HL-60/S4 treated with phorbol 12-myristate 13-acetate at 8.2 ng/mL for 4 days and 3 days (cell line): ENCODE measurements around the gene NEK9.

Experiments
- in situ Hi-C: fragments of 300-500 bp; cut with MboI; formaldehyde crosslinking; loops from 2 replicates; pipeline ENCODE4 v1.15.0; 2022; ENCODE audit warnings: low sequenced_read_pairs

Gene NEK9

DNA sequence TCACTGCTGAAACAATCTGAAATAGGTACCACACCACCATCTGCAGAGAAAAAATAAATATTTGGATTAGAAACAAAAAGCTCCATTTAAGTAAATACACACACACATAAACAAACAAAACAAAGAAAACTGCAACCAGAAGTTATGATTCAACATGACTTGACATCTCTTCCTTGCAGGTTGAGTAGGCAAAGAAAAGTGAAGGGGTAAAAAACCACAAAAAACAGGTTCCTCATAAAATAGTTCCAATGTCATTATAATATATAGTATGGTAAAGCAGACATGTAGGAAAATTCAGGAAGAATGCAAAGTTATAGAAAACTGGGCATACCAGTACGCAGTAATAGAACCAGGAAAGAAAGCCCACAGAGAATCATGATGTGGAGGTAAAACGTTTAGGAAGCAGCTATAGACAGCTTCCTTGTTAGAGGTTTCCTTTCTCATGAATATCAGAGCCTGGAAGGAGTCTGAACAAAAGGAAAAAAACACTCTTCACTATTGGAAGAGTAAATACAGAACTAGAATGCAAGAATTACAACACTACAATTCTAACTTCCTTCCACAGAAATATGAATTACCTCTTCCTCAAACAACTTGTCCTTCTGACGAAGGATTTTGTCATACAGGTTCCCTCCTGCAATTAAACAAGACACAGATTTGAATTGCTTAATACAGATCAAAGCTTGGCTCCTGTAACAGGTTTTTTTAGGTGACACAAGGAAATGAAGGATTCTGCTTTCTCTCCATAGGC, 6.1 kb downstream of the NEK9 start:
- in situ Hi-C loops, result no loop called here

DNA sequence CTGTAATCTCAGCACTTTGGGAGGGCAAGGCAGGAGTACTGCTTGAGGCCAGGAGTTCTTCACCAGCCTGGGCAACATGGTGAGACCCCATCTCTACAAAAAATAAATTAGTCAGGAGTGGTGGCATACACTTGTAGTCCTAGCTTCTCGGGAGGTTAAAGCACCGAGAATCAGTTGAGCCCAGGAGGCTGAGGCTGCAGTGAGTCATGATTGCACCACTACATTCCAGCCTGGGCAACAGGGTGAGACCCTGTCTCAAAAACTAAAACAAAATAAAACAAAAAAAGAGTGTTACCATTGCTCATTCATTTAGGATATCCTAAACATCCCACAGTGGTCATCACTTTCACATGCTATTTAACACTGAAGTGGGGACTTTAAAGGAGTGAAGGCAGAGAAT, 7.8 kb downstream of the NEK9 start:
- in situ Hi-C loops, result no loop called here

DNA sequence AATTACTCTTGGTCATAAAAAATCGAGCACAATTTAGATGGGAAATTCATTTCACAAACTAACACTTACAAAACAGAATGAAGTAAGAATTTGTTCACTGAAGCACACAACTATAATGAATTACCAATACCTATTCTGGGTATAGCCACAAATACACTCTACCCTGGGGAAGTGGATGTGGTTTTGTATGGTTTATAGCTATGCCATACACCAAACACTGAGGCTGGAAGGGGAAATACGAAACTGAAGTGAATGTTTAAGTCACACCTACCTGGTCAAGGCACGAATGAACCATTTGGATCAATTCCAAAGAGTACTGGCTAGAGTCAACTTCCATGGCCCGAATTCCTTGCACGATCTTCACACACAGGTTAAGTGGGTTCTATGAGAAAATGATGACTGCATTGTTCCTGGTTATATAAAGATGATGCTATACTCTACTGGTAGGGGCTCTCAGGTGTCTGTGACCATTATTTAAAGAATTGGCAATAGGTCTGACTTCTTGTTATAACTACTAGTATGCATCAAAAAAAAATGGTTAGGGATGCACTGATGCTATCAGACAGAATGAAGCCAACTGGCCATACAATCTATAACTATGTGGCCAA, 12.8 kb downstream of the NEK9 start:
- in situ Hi-C loops, result no loop called here

DNA sequence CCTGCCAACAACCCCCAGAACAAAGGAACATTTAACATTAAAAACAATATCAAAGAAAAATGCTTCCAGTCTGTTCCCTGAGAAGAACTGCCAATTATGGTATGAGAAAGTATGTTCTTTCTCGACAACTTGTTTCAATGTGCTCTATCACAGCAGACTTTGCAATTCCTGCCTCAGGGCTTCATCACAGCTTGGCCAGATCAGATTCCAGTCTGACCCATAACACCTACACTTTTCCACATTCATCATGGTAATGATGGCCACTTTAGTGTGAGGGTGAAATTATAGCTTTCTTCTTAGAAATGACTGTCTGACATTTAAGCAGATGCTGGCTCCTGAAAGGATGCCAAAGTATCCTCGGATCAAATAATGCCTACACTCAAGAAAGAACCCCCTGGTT, 17.0 kb downstream of the NEK9 start:
- in situ Hi-C loops, result no loop called here

DNA sequence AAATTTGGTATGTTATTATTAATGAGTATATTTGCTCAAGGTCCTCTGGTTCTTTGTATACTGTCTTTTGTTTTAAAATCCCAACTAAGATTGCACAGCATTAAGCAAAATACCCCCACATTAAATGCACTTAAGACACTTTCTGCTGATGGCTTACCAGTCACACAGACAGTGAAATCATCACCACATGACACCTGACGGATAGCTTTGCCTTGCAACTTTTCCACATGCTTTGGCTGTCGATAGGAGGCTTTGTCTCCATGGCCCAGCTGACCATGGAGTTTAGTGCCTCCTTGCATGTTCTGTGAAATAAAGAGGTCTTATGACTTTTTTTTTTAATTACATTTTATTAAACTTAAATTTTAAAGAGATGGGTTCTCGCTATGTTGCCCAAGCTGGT, 19.7 kb downstream of the NEK9 start:
- in situ Hi-C loops, result no loop called here

DNA sequence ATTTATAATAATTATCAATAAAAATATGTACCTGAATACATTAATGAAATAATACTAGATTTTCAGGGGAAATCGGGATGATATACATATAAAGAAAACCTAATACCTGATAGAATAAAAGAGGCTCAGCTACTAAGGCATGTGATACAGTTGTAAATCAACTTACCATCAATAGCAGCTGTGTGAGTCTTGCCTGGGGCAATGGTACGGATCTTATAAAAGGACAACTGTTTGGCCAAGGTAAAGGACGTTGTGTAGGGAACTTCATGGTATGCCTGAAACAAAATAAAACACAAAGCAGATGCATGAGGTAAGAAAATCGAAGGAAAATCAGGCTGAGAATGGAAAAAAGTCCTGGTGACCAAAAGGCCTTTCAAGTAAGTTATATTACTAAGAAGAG, 25.4 kb downstream of the NEK9 start:
- in situ Hi-C loops, result no loop called here

DNA sequence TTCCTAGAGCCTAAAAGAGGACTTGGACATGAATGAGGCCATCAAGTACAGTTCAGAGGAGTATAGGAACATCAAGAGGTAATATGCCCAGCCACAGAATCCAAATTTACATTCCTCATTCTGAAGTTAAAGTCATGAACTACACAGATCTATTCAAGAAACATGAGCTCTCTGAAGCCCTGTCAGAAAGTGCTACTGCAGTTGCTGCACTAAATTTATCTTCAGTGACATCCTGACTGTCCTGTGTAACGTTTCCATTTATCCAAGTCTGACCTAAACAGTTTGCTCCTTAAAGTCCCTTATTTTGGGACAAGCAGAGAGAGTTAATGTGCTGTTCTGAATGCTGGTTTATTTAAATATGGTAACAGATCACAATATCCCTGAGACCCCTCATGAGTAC, 28.2 kb downstream of the NEK9 start:
- in situ Hi-C loops, result loop anchor here (25.0 kb wide), 1 partner anchor 236 kb away; no protein-coding TSS in a partner anchor

DNA sequence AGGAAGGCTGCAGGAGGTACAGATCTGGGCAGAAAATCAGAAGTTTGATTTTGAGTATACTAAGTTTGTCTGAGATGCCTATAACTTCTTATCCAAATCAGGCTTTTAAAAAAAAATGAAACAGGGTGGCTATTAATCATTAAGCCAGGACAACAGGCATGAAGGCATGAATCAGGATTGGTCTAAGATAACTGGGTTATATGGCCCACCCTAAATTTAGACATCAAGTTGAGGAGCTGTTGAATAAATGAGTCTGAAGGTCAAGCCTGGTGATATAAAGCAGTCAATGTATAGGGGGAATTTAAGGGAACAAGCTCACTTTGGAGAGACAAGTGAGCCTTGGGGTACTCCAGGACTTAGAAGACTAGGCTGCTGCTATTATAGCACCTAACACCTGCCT, 28.6 kb downstream of the NEK9 start:
- in situ Hi-C loops, result loop anchor here (25.0 kb wide), 1 partner anchor 236 kb away; no protein-coding TSS in a partner anchor

DNA sequence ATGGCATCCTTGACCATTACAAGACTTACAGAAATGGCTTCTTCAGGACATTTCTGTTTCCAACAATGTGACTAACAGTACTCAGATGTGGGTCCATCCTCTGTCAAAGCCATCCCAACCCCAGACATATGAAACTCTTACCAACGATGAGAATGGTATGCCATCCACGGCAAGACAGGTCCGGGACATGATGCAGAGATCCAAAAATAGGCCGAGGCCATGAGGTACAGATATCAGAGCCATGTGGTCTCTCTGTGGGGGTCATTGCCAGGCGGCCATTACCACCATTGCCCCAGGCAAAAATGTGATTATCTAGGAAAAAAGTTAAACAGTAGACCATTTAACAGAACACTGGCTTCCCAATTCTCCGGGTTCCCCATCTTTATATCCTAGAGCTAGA, 29.9 kb downstream of the NEK9 start:
- in situ Hi-C loops, result loop anchor here (25.0 kb wide), 1 partner anchor 235 kb away; no protein-coding TSS in a partner anchor

DNA sequence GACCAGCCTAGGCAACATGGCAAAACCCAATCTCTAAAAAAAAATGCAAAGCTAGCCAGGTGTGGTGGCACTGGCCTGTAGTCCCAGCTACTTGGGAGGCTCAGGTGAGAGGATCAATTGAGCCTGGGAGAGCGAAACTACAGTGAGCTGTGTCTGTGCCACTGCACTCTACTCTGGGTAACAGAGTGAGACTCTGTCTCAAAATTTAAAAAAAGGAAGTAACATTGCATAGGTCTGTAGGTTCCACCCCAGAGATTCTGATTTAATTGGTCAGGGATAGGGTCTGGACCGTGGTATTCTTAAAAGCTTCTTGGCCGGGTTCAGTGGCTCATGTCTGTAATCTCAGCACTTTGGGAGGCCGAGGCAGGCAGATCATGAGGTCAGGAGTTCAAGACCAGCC, 31.2 kb downstream of the NEK9 start:
- in situ Hi-C loops, result loop anchor here (25.0 kb wide), 1 partner anchor 233 kb away; no protein-coding TSS in a partner anchor

DNA sequence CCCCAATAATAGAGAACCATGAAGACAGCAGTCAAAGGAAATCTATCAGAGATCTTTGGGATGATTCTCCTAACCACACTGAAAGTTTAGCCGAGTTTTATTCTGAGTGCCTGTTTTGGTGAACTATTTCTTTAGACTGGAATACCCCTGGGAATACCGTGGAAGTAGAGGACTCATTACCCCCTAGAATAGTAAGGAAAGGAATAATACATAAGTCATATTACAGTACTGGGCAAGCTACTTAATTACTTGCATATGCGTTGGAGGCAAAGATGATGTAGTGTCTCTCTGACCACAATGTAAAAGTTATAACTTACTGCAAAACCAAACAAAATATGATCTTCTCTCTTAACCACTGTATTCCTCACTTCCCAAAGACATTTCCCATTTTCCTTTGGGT, 32.0 kb downstream of the NEK9 start:
- in situ Hi-C loops, result loop anchor here (25.0 kb wide), 1 partner anchor 233 kb away; no protein-coding TSS in a partner anchor

DNA sequence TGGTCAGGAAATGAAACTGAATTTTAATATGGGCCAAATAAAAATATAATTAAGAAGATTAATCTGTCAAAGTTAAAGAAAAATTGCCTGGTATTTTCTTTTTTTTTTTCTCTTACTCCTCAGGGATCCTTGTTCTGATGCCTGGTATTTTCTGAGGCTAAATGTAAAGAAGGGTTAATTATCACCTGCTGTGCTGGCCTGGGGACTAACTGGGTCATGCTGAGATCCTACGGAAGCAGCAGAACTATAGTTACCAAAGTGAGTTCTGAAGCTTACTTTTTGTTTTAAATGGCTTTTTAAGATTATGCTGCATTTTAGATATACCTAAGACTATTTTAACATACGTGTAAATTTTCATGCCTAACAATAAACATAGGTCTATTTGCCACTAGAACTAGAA, 34.1 kb downstream of the NEK9 start:
- in situ Hi-C loops, result loop anchor here (25.0 kb wide), 1 partner anchor 230 kb away; no protein-coding TSS in a partner anchor

DNA sequence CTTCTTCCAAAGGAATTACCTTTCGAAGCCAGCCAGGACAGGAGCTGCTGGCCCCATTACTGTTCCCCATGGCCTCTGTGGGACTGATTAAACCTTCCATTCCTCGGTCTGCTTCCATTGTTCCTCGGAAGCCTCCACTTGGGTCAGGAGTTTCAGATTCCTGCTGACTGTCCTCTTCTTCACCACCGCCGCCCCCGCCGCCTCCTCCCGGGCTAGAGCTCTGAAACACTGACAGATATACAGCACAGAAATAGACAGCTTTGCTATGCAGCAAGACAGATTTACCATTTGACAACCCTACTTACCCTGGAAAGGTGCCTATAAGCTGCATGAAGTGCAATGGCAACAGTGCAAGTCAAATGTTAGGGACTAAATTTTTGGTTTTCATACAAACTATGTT, 35.6 kb downstream of the NEK9 start:
- in situ Hi-C loops, result loop anchor here (25.0 kb wide), 1 partner anchor 229 kb away; no protein-coding TSS in a partner anchor

DNA sequence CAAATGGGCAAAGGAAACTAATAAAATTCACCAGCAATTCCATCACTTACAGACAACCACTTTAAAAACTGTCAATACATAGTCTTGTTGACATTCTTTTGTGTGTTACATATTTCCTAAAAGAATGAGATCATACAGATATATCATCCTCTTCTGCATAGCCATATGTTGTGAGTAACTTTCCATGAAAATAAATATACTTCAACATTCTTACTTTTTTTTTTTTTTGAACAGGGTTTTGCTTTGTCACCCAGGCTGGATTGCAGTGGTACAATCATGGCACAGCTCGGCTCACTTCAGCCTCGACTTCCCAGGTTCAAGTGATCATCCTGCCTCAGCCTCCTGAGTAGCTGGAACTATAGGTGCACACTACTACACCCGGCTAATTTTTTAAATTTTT, 36.5 kb downstream of the NEK9 start:
- in situ Hi-C loops, result loop anchor here (25.0 kb wide), 1 partner anchor 228 kb away; no protein-coding TSS in a partner anchor

DNA sequence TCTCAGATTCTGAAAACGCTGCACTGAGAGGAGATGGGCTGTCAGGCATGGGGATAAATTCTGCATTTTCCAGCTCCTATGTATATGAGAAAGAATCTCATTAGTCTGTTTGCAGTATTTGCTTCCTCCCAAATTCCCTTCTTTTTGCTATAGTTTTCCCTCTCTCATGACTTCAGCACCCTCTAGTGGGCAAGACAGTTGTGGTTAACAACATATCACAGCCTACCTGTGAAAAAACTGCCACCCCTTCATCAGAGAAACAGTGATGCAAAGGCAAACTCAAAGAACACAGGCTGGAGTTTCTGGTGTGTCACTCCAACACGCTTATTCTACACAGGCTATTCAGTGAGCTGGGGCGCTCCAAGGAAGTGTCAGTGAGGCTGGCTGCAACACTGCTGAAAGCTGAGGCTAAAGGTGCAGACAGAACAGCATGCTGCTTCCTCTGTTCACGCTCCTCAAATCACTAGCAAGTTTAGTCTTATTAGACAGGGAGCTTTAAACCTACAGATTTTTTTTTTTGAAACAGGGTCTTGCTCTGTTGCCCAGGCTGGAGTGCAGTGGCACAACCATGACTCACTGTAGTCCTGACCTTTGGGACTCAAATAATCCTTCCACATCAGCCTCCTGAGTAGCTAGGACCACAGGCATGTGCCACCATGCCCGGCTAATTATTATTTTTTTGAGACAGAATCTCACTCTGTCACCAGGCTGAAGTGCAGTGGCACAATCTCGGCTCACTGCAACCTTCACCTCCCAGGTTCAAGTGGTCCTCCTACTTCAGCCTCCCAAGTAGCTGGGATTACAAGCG, 38.1 kb downstream of the NEK9 start:
- in situ Hi-C loops, result loop anchor here (25.0 kb wide), 1 partner anchor 226 kb away; no protein-coding TSS in a partner anchor

DNA sequence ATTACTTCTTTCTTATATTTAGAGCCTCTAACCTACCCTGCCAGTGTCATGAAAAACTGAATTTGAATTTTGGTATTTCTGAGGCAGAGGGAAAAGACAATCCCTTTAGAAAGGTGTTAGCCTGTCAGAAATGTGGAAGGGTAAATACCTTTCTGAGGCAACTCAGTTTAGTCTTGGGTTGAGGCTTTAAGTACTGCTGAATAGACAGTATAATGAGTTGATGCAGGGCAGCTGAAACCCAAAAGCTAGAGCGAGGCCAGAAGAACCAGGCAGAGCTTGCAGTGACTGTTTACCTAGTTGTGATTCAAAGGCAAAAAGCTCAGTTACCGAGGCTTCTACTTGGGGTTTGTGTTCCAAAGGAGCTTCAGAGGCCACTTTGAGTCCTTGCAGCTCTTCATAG, 38.7 kb downstream of the NEK9 start:
- in situ Hi-C loops, result loop anchor here (25.0 kb wide), 1 partner anchor 226 kb away; no protein-coding TSS in a partner anchor

DNA sequence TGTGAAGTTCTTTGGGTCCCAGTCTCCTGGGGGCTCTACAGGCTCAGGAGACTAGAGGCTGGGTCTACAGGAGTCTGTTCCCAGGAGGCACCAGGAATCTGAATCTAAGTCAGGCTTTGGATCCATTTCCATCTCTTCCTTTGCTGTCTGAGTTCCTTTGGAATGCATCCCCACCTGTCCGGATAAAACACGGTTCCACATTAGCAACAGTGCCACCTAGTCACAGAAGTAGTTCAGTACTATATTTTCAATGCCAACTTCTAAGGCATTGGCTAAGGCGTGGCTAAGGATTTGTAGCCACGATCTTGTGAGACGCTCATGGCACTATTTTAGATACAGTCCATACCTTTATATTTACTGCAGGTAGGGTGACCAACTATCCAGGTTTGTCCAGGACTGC, 42.3 kb downstream of the NEK9 start:
- in situ Hi-C loops, result loop anchor here (25.0 kb wide), 1 partner anchor 222 kb away; no protein-coding TSS in a partner anchor

DNA sequence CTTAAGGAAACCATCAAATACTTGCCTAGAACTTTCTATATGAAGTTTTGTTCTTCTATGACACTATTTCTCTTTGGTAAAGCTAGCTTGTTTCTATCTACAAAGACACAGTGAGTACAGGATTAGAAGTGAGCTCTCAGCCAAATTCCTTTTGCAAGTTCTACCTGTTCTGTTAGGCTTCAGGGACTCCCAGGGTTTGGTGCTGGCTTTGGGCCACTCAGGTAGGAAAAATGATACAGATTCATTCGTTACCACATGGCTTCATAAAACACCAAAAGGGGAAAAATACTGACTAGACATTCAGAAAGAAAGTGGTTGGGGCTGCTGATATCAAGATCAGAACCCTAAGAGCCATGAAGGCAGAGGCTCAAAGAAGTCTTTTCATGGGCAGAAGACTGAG, 43.6 kb downstream of the NEK9 start:
- in situ Hi-C loops, result loop anchor here (25.0 kb wide), 1 partner anchor 221 kb away; no protein-coding TSS in a partner anchor

DNA sequence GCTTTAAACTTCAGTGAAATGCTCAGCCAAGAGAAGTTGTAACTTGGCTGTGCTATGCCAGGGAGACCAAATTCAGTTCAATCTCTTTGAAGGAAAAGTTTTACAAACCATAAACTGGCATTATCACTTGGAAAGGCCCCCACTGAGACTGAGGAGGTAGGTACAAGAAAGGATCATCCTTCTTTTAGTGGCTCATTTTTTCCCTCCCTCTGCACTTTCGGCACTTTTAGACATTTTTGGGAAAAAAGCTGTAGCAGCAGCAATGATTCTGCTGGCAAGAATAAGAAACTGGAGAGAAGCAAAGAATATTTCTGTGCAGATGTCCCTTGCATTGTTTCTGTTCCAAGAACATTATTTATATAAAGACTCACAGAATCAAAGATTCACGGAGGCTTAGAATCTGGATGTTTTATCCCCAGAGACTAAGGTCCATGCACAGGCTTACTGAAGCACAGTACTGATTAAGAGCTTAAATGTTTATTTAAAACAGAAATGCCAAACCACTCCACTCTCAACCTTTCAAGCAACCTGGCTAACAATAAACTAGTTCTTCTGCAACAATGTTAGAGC, 45.1 kb downstream of the NEK9 start:
- in situ Hi-C loops, result loop anchor here (25.0 kb wide), 1 partner anchor 219 kb away; no protein-coding TSS in a partner anchor

DNA sequence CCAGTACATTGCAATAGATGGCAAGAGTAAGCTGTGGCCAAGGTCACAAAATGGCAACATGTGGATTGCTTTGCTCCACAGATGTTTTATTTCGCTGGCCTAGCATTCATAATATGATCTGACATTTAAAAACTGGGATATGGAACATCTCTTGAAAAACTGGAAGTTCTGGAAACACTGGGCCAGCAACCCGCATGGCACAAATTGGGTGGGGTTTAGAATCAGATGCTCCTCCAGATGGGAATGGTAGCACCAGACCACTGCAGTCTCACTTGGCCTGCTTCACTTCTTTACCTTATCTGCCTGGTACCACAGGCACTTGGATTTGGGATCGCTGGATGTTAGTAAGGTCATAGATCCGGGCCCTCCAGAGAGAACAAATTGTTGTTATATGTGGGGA, 47.3 kb downstream of the NEK9 start:
- in situ Hi-C loops, result loop anchor here (25.0 kb wide), 1 partner anchor 217 kb away; no protein-coding TSS in a partner anchor
